ENCODE data around the gene DNAH1.

- TF ChIP-seq CTCF (conservative IDR thresholded peaks at IDR 0.05; ENCODE audit: low read depth in 2 of 2) (no peak), EZH2phosphoT487 (IDR thresholded peaks at IDR 0.05; ENCODE audit: unreplicated experiment) (no peak), CREB1 (CRISPR knock-in tag; IDR thresholded peaks at IDR 0.05; ENCODE audit: low read depth) (no peak), EZH2 (IDR thresholded peaks at IDR 0.05; ENCODE audit: low read depth, unreplicated experiment) (no peak), POLR2AphosphoS5 (IDR thresholded peaks at IDR 0.05; ENCODE audit: low read depth) (no peak), ZNF331 (CRISPR knock-in tag; IDR thresholded peaks at IDR 0.05; ENCODE audit: low read depth) (no peak), JUNB (IDR thresholded peaks at IDR 0.05; ENCODE audit: unreplicated experiment) (no peak), STAT1 (IDR thresholded peaks at IDR 0.05; ENCODE audit: unreplicated experiment) (no peak), REST (IDR thresholded peaks at IDR 0.05; ENCODE audit: unreplicated experiment) (no peak), ETS1 (IDR thresholded peaks at IDR 0.05) (no peak)
Measured at GRCh38 chr3:52349611-52350395, 33.7 kb downstream of the DNAH1 start.

Measured in GM23338 (cell line).